Head of caudate nucleus (tissue), 42 donors: ENCODE measurements around the gene OR52E1.
"Not testable (repeated sequence)": the region's sequence is repeated elsewhere in the genome, so short reads cannot be mapped to it uniquely, and the experiment has no call there.

Source experiments
- DNase-seq, 42 donors: peaks; one replicate each; pipeline versions ENCODE4 v3.0.0 to v3.0.0-alpha.2; 2020 to 2021; ENCODE audit warnings: mixed read lengths in 7 of 42
- intact Hi-C: fragments of 100-400 bp; cut with DNase I; formaldehyde crosslinking; loops from one replicate; pipeline ENCODE4 v1.15.0; 2022

OR52E1 gene

DNA sequence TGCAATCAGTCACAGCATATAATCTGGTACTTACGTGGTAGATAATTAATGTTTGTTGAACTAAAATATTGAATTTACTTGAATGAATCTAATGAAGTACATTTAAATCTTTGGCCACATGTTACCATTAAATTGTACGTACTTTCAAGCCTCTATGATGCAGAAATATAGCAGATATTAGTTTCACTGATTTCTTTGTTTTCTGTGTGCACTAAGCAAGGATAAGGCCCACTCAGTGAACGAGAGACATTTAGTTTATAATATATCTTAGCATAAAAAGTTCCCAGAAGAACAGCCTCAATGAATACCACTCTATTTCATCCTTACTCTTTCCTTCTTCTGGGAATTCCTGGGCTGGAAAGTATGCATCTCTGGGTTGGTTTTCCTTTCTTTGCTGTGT lies at the start of gene OR52E1:
Gene OR52E1, plus strand, starts transcription at position 301 of the 400 bp plus-strand sequence.
- intact Hi-C loops, result no loop called here
- DNase-seq, result no peak

GRCh38 chr11:5021996-5022395 lies 47.4 kb upstream of the OR52E1 start:
- intact Hi-C loops, result no loop called here
- DNase-seq, result no peak

DNA sequence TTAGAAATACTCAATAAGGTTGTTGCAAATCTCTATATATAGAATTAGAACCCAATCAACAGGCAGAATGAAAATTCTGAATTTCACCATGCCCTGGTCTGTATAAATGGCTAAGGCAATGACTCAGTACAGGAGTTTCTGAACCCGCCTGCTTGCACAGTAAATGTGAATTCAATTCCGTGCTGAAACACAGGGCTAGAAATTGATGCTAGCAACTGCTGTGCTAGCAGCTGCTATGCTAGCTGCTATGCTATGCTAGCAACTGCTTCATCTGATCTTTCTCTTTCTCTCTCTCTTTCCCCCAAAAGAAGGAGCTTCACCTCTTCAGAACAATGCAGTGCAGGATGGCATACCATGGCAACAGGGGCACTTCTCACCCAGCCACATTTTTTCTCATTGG lies 32.7 kb upstream of the OR52E1 start:
- intact Hi-C loops, result no loop called here
- DNase-seq, result no peak

GRCh38 chr11:5037926-5038325 lies 31.4 kb upstream of the OR52E1 start:
- DNase-seq, result no peak
- intact Hi-C loops, result no loop called here

GRCh38 chr11:5038341-5038740 lies 31.0 kb upstream of the OR52E1 start:
- no peak for DNase-seq
- intact Hi-C loops, result no loop called here

DNA sequence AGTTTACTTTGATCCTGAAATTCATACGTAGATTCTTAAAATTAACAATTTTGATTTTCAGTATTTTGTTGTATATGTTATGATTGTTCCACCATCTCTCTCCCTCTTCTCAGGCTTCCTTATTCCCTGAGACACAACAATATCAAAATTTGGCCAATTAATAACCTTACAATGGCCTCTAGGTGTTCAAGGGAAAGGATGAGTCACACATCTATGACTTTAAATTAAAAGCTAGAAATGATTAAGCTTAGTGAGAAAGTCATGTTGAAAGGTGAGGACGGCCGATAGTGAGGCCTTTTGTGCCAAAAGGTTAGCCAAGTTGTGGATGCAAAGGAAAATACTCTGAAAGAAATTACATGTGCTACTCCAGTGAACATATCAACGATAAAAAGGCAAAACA lies 28.5 kb upstream of the OR52E1 start:
- intact Hi-C loops, result no loop called here

DNA sequence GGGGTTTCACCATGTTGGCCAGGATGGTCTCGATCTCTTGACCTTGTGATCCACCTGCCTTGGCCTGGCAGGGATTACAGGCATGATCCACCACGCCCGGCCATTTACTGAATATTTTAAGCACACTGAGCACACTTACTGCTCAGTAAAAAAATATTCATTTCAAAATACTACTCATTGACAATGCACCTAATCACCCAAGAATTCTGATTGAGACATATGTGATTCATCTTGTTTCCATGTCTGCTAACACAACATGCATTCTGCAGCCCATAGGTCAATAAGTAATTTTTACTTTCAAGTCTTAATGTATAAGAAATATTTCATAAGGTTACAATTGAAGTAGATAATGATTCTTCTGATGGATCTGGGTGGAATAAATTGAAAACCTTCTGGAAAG lies 27.3 kb upstream of the OR52E1 start:
- intact Hi-C loops, result no loop called here
- no peak for DNase-seq

More for the DNA sequence above, 28.5 kb upstream of the OR52E1 start:
- no peak for DNase-seq

DNA sequence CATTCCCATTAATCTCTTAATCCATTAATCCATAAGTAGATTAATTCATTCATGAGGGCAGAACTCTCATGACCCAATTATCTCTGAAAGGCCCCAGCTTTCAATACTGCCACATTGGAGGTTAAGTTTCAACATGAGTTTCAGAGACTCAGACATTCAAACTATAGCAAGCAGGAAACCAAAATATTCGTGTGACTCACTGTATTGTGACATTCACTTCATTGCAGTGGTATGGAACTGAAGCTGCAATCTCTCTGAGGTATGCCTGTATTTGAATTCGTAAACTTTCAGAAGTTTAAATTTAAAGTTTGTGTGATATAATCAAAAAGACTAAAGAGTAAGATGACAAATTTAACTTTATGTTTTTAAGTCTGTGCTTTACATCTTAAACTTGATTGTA lies 26.0 kb upstream of the OR52E1 start:
- intact Hi-C loops, result no loop called here
- no peak for DNase-seq

GRCh38 chr11:5046226-5046625 lies 23.1 kb upstream of the OR52E1 start, which contains the start of gene OR52J3:
OR52J3 (plus strand) TSS chr11:5046526; CDS start chr11:5046526, 0 bp downstream.
- intact Hi-C loops, result no loop called here
- DNase-seq, result no peak

- DNase-seq, result no peak
- intact Hi-C loops, result no loop called here
These were observed 22.5 kb upstream of the OR52E1 start for GRCh38 chr11:5046754-5047330.

GRCh38 chr11:5058679-5059078 lies 10.7 kb upstream of the OR52E1 start:
- DNase-seq, intact Hi-C loops: not testable (repeated sequence)

DNA sequence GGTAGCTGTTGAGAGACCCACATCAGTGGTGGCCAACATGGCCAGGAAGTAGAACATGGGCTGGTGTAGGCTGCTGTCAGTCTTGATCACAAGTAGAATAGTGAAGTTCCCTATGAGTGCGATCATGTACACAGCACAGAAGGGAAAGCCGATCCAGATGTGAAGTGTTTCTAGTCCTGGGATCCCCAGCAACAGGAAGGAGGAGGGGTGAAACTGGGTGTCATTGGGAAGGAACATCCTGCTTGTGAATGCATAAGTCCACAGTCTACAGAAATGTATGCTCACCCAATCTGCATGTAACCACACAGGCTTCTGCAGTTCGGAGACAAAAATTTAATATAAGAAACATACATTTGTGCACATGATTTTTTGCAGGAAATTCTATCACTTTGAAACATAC lies 10.0 kb upstream of the OR52E1 start, which contains the start of gene OR52E2:
Gene OR52E2, minus strand, starts transcription at position 237 of the 400 bp plus-strand sequence. Its CDS starts 0 bp downstream, at position 237.
- DNase-seq, result no peak
- intact Hi-C loops, result no loop called here

GRCh38 chr11:5065027-5065426 lies 4.3 kb upstream of the OR52E1 start:
- intact Hi-C loops, result no loop called here
- no peak for DNase-seq

GRCh38 chr11:5071799-5072198 lies 2.4 kb downstream of the OR52E1 start:
- no peak for DNase-seq
- intact Hi-C loops, result no loop called here

- intact Hi-C loops, result no loop called here
- no peak for DNase-seq
These were observed 12.0 kb downstream of the OR52E1 start for GRCh38 chr11:5081405-5081804.

GRCh38 chr11:5083602-5084001 lies 14.2 kb downstream of the OR52E1 start:
- DNase-seq, result no peak
- intact Hi-C loops, result no loop called here

GRCh38 chr11:5088556-5088955 lies 19.2 kb downstream of the OR52E1 start:
- intact Hi-C loops, result no loop called here
- no peak for DNase-seq

GRCh38 chr11:5090668-5091067 lies 21.3 kb downstream of the OR52E1 start:
- DNase-seq, result no peak
- intact Hi-C loops, result no loop called here

DNA sequence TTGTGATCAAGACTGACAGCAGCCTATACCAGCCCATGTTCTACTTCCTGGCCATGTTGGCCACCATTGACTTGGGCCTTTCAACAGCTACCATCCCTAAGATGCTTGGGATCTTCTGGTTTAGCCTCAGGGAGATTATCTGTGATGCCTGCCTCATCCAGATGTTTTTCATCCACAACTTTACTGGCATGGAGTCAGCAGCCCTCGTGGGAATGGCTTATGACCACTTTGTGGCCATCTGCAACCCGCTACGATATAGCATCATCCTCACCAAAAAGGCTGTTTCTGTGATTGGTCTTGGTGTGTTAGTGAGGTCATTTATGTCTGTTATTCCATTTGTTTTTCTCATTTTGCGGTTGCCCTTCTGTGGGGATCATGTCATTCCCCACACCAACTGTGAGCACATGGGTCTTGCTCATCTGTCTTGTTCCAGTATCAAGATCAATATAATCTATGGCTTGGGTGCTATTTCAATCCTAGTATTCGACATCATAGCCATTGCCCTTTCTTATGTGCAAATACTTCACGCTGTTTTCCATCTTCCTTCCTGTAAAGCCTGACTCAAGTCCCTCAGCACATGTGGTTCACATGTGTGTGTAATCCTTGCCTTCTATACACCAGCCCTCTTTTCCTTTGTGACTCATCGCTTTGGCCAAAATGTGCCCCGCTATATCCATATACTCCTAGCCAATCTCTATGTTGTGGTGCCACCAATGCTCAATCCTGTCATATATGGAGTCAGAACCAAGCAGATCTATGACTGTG lies 23.6 kb downstream of the OR52E1 start:
- intact Hi-C loops, result no loop called here
- no peak for DNase-seq

- intact Hi-C loops, result no loop called here
- DNase-seq, result no peak
These were observed 26.6 kb downstream of the OR52E1 start for GRCh38 chr11:5096011-5096410.

DNA sequence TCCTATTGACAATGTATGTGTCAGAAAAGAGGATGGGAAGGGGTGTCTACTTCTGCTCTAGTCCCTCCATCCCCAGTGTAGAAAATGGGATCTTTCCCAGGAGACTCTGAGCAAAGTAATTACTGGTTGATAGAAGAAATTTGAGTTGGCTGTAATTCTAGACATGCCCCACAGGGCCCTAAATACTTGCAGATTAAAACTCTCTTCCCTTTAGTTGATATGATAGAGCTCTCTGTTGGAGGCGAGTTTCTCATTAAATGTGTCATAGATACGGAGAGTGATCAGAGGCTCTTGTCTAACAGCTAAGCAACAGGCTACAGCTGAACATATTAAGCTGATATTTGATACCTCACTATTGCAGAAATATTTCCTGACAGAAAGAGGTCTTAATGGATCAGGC lies 32.9 kb downstream of the OR52E1 start:
- no peak for DNase-seq
- intact Hi-C loops, result no loop called here
